HG03159 (cell line): ENCODE data around the gene BCORL1.
A peak's percentile ranks its signal among the peaks of the same experiment; 100 is the strongest.

Source experiments
- ATAC-seq: cut with Tn5 transposase; IDR thresholded peaks from one replicate; pipeline ENCODE4 v1.9.1; 2021; ENCODE audit warnings: mild to moderate bottlenecking, moderate library complexity; ENCODE audit not compliant: unreplicated experiment

BCORL1 gene

DNA sequence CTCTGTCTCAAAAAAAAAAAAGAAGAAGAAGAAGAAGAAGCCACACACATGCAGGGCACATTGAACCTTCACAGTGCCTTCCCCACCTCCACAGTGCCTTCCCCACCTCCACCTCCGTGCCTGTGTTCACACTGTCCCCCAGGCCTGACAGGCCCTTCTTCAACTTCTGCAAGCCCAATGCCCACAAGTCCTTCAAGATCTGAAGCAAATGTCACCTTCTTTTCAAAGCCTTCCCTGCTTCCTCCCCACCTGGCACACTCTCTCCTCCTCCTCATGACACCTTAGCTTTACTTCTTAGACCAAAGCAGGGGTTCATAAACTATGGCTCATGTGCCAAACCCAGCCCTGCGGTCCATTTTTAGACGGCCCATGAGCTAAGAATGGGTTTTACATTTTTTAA lies 107.9 kb downstream of the BCORL1 start:
- ATAC-seq: no peak

DNA sequence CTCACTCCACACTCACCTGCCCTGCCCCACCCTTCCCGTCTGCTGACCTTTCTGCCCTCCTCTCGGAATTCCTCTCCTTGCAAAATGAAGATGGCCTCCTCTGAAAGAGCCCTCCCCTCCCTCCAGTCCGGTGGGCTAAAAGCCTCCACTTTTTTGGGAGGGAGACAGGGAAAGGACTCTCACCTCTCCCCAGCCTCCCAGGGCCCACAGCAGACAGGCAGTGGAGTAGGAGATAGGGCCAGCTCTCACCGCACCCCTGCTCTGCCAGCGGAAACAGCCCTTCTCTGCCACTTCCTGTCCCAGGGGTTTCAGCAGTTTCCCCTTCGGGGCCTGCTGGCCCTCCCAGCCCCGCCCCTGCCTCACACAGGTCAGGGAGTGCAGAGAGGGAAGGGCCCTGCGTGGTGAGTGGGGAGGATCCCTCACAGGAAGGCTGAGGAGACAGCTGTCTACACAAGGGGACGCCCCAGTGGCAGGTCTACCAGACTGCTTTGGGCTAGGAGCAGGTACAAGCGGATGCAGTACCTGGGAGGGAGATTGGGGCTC lies 109.6 kb downstream of the BCORL1 start:
- ATAC-seq: peak; percentile 96

DNA sequence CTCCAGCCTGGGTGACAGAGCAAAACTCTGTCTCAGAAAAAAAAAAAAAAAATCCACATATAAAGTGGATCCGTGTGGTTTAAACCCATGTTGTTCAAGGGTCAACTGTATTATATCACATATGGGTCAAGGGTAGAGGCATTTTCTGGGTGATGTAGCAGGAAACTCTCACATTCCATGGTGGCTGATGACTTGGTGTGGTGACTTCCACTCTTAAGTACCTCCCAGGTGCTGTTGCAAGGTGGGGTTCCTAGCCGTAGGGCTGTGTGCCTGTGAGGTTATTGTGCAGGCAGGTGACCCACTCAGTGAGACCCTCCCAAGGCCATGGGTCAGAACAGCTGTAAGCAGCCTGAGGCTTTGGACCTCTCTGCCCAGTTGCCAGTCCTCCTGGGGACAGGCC lies 110.8 kb downstream of the BCORL1 start:
- ATAC-seq: no peak

DNA sequence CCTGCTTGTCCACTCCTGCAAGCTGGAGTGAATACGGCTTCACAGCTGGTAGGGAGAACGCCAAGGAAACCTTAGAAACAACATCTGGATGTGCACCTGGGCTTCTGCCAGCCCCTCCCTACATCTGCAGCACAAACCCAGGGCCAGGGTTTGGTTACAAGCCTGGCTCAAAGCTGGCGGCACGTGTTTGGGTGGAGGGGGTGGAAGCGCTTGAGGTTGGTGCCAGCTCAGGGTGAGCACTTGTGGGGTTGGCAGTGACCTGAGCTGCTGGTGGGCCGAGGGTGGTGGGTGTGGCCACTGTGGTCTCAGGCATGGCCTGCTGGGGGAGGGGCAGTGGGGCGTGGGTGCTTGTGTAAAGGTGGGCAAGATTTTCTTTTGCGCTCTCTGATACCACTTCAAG lies 112.3 kb downstream of the BCORL1 start:
- ATAC-seq: no peak

DNA sequence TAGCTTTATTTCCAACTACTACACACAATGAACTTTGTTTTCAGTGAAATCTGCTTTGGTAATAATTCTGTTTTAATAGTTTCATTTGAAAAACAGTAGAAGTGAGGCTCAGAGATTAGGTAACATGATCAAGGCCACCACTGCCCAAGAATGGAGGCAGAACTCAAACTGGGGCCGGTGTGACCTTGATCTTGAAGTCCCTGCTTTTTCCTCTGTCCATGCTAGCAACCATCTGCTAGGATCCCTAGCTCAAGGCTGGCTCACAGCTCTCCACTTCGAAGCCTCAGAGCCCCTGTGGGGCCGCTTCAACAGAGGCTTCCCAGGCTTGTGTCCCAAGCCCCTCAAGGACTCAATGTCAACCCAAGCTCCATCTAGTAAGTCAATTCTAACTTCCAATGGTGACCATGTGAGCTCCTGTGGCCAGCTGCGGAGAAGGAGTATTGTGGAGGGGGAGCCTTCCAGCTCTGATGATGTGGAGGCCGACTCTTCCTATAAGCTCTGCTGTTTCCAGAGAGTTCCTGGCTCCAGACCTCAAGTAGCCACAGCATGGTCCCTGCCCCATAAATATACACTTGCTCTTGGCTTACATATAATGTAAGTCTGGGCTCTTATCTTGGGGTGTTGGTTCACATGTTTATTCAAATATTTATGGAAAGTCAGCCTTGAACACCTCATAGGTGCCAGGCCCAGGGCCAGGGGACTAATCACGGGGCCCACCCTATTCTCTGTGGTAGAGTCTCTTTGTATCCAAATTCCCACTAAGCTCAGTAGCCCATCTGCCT lies 113.0 kb downstream of the BCORL1 start:
- no peak for ATAC-seq

DNA sequence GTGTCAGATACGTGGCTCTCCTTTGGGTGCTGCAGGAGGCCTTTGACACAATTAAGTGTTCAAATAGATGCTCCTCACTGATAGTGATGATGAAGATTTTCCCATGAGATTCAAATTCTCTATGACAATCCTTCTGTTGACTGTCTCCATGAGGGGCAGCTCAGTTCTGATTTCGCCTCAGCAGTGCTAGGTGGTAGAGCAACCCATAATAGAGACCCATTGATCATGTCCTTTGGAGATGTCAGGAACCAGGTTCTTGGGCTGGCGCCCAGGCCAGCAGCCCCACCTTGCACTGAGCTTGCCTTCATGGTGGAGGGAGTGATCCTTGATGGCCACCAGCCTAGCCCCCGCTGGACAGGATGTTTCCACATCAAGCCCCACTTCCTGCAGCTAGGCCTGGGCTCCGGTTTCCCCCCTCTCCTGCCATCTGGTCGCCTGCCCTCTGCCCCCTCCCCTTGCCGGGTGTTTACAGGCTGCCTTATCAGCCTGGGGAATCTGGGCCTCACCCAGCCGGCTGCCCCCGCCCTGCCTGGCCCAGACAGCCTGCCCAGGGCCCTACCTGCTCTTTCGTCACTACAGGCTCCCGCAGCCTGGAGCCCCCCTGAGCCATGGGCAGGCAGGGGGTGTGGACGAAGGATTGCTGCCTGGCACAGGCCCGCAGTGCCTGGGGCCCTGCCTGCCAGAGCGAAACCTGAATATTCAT lies 115.2 kb downstream of the BCORL1 start:
- no peak for ATAC-seq

DNA sequence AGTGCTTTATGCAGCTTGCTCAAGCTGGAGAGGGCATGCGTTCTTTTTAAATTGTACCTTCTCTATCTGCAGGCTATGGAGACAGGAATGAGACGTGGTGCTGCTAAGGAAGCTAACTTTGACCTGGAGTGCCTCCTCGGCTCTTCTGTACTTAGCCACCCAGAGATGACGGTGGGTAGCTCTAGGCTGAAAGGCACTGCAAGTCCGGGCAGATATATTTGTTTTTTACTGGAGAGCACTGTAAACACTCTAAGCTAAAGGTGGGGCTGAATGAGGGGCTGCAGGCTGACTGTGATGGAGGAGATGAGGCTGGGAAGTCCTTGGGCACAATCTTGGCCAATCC lies 115.7 kb downstream of the BCORL1 start:
- ATAC-seq: no peak

DNA sequence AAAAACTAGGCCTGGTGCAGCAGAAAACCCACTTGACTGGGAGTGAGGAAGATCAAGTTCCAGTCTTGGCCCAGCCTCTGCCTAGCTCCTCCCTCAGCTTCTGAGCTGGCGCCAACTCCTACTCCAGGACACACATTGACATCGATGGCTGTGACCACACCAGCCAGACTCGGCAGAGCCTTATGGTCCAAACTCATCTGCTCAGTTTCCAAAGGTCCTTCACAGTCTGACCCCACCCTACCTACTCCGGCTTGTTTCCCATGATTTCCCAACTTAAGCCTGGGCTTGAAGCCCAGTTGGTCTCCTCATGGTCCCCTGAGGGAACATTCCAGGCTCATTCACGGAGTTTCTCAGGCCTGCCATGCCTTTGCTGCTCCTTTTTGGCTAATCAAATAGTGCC lies 117.7 kb downstream of the BCORL1 start:
- ATAC-seq: no peak

DNA sequence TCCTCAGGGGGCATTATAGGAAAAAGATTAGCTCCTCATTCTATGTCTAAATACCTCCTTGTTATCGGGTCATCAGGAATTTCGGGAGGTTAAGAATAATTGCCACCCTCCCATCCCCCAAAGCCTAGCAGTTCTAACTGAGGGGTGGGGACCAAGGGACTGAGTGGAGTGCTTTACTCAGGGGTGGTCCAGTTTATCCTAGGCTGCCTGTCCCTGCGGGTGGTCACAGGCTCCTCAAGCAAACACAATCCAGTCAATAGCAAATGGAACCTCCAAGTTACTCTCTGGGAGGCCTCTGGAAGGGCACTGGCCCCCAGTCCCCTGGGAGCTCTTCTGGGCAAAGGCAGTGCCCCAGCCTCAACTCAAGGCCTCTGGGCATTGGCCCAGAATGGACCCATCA lies 121.2 kb downstream of the BCORL1 start:
- ATAC-seq: no peak

DNA sequence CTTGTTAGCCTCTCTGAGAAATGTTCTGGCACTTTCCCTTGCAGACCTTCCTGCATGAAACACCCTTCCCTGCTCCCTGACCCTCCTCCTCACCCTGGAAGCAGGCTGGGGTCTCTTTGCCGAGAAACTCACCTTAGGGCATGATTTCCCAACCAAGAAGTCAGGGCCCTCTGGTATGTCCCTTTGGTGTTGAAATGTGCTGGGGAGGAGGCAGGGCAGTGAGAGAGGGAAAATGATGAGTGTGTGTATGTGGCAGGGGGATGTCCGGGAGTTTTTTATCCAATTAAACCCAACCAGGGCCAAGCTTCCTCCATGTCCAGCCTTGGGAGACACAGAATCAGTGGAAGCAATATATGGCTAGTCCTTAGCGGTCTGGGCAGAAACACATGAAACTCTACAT lies 122.8 kb downstream of the BCORL1 start:
- no peak for ATAC-seq

DNA sequence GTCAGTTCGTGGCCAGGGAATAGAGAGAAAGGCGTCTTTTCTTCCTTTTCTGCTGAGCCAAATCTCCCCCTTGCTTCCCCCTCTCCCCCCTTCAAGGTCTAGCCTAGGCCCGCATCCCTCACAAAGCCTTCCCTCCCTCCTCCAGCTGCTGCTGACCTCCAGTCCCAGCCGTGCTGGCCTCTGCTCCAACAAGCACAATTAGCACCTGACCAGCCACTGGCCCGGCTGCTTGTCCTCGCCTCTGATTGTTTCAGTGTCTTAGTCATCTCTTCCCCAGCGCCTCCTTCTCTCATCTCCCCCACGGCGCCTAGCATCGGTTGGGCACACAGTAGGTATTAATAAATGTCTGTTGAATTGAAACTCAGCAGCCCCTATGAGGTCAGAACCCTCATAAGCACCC lies 123.6 kb downstream of the BCORL1 start:
- no peak for ATAC-seq
